ENCODE data around the gene INPP5A. TPM values are rescaled to one million over a fixed set of nuclear protein-coding genes. Genes with fewer than 3 reads are reported as not detected.

INPP5A gene
- total and polyA plus RNA-seq, 9 of the 15 experiments (the other 6 are each of a cell fraction or from before 2014, with no cell fraction given), result 0.66 to 11.6 (median 7.7) TPM

GRCh38 chr10:132648072-132648850 is 110.7 kb downstream of the INPP5A start:
- WGBS (ENCODE audit: insufficient coverage, low coverage, missing lambda C conversion rate), result 61% methylated on average over 21 of the region's 26 CpGs
- Histone ChIP-seq H3K9me3 (replicated peaks; ENCODE audit: control insufficient read depth, insufficient read depth, low read depth, low read length) (no peaks in the 10 kb centered on the region), H3K79me2 (ENCODE audit: control insufficient read depth, insufficient read depth, low read length) (no peaks in the 10 kb centered on the region), H3K36me3 (ENCODE audit: control insufficient read depth, insufficient read depth, low read length) (no peaks in the 10 kb centered on the region), H3K4me1 (replicated peaks in 1 of 2; ENCODE audit: control insufficient read depth in 2 of 2, insufficient read depth in 2 of 2, low read length in 2 of 2) (peaks cover 0 to 3% of the 10 kb centered on the region in 2 experiments; a peak in 2 of 5 replicates), H3K4me3 (no peak overlapping the region), H3K27ac (ENCODE audit: extremely low read depth, low read depth, low read length) (no peak overlapping the region), H2AFZ (ENCODE audit: low read depth, low read length) (no peak overlapping the region), H4K20me1 (replicated peaks; ENCODE audit: control insufficient read depth, insufficient read depth, low read length) (no peaks in the 10 kb centered on the region), H3K9ac (ENCODE audit: insufficient read depth in 1 of 2, low read depth in 2 of 2, low read length in 2 of 2) (no peak overlapping the region), H3K9me1 (ENCODE audit: control insufficient read depth, insufficient read depth, low read length) (no peaks in the 10 kb centered on the region), H3K27me3 (ENCODE audit: control insufficient read depth in 2 of 2, insufficient read depth in 2 of 2, low read length in 2 of 2) (no peaks in the 10 kb centered on the region), H3K4me2 (ENCODE audit: insufficient read depth, low read length) (no peak overlapping the region)
- ATAC-seq (no peak), FAIRE-seq (no peak), DNase-seq (ENCODE audit: extremely low read depth in 1 of 4, low spot score in 3 of 4) (no peak)
- BruUV-seq (replicated peaks), result no TSS peak
- CTCF ChIA-PET (ENCODE audit: low intra/inter-chr PET ratio), result no interaction called here
- POLR2A ChIA-PET, result interaction anchor here (0.6 kb wide), 1 partner anchor 190 kb away, joined by 3 read pairs; no protein-coding TSS in a partner anchor
- TF ChIP-seq RBBP5 (IDR thresholded peaks at IDR 0.05; ENCODE audit: borderline replicate concordance, insufficient read depth, low read length, poor library complexity, severe bottlenecking) (no peak), HOXB6 (CRISPR knock-in tag; IDR thresholded peaks at IDR 0.05; ENCODE audit: borderline replicate concordance) (no peak), TEAD4 (IDR thresholded peaks at IDR 0.05; ENCODE audit: low read length) (no peak), TEAD4 (CRISPR knock-in tag; IDR thresholded peaks at IDR 0.05; ENCODE audit: borderline replicate concordance) (no peak), EHMT2 (IDR thresholded peaks at IDR 0.05) (no peak), RBM25 (IDR thresholded peaks at IDR 0.05; ENCODE audit: low read depth, low read length, severe bottlenecking) (no peak), SMARCC2 (IDR thresholded peaks at IDR 0.05; ENCODE audit: low read depth) (no peak)
- in situ Hi-C loops (cut with MboI) (no loop called here), intact Hi-C loops (cut with micrococcal nuclease) (no loop called here)

All from K562 (cell line).